OCI-LY7 (cell line): ENCODE measurements around the gene FAHD2A.
"Not testable (repeated sequence)": the region's sequence is repeated elsewhere in the genome, so short reads cannot be mapped to it uniquely, and the experiment has no call there.

Source experiments
- CTCF ChIP-seq: fragments of 200-600 bp; sonication (generic); conservative IDR thresholded peaks from 2 replicates; pipeline ENCODE4 v1.5.1; 2014; ENCODE audit warnings: mild to moderate bottlenecking, antibody characterized with exemption, low read length, moderate library complexity, mixed read lengths
- EZH2phosphoT487 ChIP-seq: fragments of 200-600 bp; sonication (generic); IDR thresholded peaks from 2 replicates; pipeline ENCODE4 v1.6.1; 2018; ENCODE audit warnings: low read depth, borderline replicate concordance, mild to moderate bottlenecking, mixed run types, antibody characterized with exemption, low read length, moderate library complexity, mixed read lengths

DNA sequence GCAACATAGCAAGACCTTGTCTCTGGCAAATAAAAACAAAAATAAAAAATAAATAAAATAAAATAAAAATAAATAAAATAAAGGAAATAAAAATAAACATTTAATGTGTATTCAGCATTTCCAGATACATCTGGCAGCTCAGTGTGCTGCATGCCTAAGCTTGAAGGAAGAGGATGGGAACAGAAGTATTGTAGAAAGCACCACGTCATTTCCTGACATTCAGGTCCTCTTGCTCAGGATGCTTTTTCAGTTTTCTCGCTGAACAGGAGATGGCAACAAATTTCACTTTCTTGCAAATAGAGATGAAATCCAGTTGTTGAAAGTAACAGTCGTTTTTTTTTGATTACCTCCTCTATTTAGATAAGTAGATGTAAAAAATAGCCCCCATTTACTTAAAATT, 60.8 kb downstream of the FAHD2A start:
- TF ChIP-seq CTCF, EZH2phosphoT487: not testable (repeated sequence)
